Cerebellar nuclear complex (tissue), 1 donor: ENCODE measurements around the gene GOSR1.
"Not testable (repeated sequence)": the region's sequence is repeated elsewhere in the genome, so short reads cannot be mapped to it uniquely, and the experiment has no call there.

Experiments used
- DNase-seq, 2 experiments: peaks; one replicate each; lab custom pipeline; 2025; lab: John Stamatoyannopoulos, UW

GOSR1 gene

GRCh38 chr17:30575648-30576325, 98.6 kb downstream of the GOSR1 start:
- not testable (repeated sequence) for DNase-seq

- DNase-seq = no peak
Measured at GRCh38 chr17:30576326-30576861, 99.2 kb downstream of the GOSR1 start.
